Astrocyte of the spinal cord (primary cell): Measurements from ENCODE around the gene COG7.

Experiments used
- DNase-seq: peaks from one replicate; pipeline ENCODE4 v3.0.0; 2011; ENCODE audit warnings: low read depth, low spot score
- H3K4me3 ChIP-seq: 2 replicates; pipeline ENCODE4 v1.5.1; 2011; ENCODE audit warnings: low read depth, mild to moderate bottlenecking, low read length, moderate library complexity
- CTCF ChIP-seq: IDR thresholded peaks from 2 replicates; pipeline ENCODE4 v1.5.1; 2012; ENCODE audit warnings: low read depth, mild to moderate bottlenecking, low read length, inconsistent platforms
- in situ Hi-C: cut with HindIII; loops from 2 replicates; pipeline ENCODE4 v1.10.0; 2017; ENCODE audit warnings: low sequenced_read_pairs

COG7 gene

DNA sequence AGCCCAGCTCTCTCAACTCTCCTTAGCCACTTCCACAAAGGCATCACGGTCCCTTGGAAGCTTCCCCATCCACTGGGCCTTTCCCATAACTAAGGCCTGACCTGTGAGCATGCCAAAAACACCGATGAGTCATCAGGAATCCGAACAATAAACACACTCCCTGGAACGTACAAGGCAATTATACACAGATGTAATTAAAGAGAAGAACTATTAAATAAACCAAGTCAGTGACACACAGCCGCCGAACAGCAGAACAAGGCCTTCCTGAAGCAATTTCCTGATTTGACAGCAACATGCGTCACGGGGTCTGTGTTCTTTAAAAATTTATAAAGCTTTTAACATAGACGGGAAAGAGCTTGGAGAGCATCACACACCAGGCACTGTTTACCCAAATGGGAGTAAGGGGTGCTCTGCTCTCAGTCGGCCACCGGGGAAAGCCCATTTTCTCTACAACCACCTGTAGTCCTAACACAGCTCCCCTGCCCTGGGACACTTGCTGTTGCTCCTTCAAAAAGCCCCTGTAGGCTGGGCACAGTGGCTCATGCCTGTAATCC is 29.4 kb downstream of the COG7 start:
- in situ Hi-C loops = no loop called here
- no peak overlapping the region for H3K4me3 ChIP-seq
- TF ChIP-seq CTCF = no peak
- DNase-seq = peak; percentile 95

DNA sequence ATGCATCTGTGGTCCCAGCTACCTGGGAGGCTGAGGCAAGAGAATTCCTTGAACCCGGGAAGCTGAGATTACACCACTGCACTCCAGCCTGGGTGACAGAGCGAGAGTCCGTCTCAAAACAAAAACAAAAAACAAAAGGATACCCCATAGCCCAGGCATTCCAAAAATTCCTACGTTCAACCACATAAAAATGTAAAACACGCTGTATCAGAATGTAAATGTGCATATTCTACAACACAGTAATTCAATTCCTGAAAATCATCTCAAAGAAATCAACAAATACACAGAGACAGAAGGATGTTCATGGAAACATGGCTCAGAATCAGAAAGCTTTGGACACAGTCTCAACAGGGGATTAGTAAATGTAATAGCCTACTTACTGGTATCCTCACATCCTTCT is 33.0 kb downstream of the COG7 start:
- H3K4me3 ChIP-seq = no peak overlapping the region
- in situ Hi-C loops = no loop called here
- peak; percentile 47 for DNase-seq
- no peak for TF ChIP-seq CTCF

GRCh38 chr16:23416816-23417215 is 36.2 kb downstream of the COG7 start:
- TF ChIP-seq CTCF = no peak
- H3K4me3 ChIP-seq = no peak overlapping the region
- in situ Hi-C loops = no loop called here
- no peak for DNase-seq

DNA sequence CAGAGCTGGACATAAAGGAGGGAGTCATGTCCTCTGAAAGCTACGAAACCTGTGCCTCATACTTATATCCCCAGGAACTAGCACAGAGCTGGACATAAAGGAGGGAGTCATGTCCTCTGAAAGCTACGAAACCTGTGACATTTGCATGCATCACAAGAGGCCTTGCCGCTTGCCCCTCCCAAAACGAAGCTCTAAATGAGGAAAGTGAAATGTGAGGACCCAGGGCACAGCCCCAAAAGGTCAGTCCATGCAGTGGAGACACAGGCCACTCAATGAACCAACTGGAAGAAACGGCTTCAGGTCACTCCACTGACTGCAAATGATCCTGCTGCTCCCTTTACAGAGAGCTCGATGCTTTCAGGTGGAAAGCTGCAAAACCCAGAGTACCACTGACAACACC is 38.3 kb downstream of the COG7 start:
- in situ Hi-C loops = no loop called here
- H3K4me3 ChIP-seq = no peak overlapping the region
- no peak for TF ChIP-seq CTCF
- no peak for DNase-seq

DNA sequence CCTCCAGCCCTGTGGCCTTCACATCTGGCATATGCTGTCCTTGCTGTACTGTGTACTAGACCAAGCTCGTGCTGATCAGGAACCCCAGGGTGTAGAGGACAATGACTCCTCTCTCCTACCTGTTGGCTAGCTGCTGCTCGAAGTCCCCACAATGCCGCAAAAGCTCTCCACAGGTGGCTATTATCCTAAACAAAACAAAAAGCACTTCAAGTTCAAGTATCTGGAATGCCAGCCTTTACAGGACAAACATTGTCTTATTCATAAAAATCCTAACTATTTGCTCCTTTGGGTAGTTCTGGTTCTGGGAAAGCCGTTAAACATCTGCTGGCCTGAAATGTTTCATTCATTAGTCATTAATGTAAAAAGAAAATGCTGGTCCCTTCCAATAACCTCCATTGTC is 42.8 kb downstream of the COG7 start:
- no peak for TF ChIP-seq CTCF
- peak; percentile 36 for DNase-seq
- H3K4me3 ChIP-seq = no peak overlapping the region
- in situ Hi-C loops = no loop called here

DNA sequence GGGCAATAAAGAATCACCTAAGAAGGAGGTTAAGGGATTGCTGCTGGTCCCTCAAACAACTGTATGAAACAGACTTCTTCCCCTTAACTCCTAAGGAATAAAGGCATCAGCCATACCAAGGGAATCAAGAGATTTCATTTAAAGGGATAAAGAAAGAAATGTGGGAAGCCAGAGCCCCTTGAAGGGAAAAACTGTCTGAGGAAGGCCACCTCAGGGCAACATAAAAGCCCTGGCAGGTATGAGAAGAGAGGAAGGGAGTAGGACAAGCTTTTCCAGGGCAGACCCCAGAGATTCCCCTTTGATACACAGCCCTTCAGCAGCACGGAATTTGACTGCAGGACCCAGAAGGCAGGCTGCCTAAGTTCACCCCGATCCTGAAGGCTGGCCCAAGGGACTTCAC is 43.5 kb downstream of the COG7 start:
- TF ChIP-seq CTCF = no peak
- in situ Hi-C loops = no loop called here
- no peak overlapping the region for H3K4me3 ChIP-seq
- no peak for DNase-seq

GRCh38 chr16:23408823-23409298 is 44.1 kb downstream of the COG7 start:
- no peak overlapping the region for H3K4me3 ChIP-seq
- in situ Hi-C loops = no loop called here
- TF ChIP-seq CTCF = no peak
- peak; percentile 56 for DNase-seq
